NB4 (cell line): ENCODE measurements around the gene CCDC51.

Source experiments
- MYC ChIP-seq: IDR thresholded peaks from 2 replicates; pipeline ENCODE4 v1.6.1; 2011; ENCODE audit warnings: low read depth, low read length
- POLR2A ChIP-seq: IDR thresholded peaks from 2 replicates; pipeline ENCODE4 v1.6.1; 2011; ENCODE audit warnings: mild to moderate bottlenecking; ENCODE audit not compliant: insufficient read length; ENCODE audit errors: extremely low read depth
- TF ChIP-seq, protein P1 (sequence below): IDR thresholded peaks from one replicate; pipeline ENCODE4 v1.5.1; 2012; ENCODE audit warnings: low read depth, low read length
- TF ChIP-seq, protein P2 (sequence below): IDR thresholded peaks from 2 replicates; pipeline ENCODE4 v1.6.1; 2011; ENCODE audit warnings: low read depth, low read length

DNA sequence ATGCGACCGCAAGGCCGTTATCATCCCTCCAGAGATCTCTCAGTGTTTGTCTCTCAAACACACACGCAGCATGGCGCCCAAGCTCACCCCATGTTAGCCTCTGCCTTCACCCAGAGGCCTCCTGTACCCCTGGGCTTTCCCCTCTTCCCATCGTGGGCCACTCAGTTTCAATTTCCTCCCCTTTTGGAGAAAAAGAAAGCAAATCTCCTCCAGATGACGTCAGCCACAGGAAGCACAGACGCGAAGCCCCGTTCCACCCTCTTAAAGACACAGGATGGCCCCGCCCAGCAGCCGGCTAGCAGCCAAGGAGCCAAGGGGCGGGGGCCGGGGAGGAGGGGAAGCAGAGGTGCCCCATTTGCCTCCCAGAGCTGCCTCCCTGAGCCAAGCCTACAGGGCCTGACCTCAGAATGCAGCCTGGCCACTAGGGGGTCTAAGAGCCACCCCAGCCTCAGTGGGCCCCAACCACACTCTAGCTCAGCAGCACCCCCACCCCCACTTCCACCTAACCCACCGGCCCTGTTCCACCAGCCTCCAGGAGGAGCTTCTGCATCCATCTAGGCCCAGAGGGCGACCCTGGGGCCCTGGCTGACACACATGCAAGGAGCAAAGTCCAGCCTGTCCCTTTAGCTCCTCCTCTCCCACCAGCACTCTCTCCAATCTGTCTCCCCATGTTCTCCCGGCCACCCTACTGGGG lies 33.2 kb upstream of the CCDC51 start:
- TF ChIP-seq, protein P1, sequence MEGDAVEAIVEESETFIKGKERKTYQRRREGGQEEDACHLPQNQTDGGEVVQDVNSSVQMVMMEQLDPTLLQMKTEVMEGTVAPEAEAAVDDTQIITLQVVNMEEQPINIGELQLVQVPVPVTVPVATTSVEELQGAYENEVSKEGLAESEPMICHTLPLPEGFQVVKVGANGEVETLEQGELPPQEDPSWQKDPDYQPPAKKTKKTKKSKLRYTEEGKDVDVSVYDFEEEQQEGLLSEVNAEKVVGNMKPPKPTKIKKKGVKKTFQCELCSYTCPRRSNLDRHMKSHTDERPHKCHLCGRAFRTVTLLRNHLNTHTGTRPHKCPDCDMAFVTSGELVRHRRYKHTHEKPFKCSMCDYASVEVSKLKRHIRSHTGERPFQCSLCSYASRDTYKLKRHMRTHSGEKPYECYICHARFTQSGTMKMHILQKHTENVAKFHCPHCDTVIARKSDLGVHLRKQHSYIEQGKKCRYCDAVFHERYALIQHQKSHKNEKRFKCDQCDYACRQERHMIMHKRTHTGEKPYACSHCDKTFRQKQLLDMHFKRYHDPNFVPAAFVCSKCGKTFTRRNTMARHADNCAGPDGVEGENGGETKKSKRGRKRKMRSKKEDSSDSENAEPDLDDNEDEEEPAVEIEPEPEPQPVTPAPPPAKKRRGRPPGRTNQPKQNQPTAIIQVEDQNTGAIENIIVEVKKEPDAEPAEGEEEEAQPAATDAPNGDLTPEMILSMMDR: peak; percentile 57
- TF ChIP-seq MYC (peak; percentile 35), POLR2A (peak; percentile 68)
- TF ChIP-seq, protein P2, sequence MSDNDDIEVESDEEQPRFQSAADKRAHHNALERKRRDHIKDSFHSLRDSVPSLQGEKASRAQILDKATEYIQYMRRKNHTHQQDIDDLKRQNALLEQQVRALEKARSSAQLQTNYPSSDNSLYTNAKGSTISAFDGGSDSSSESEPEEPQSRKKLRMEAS: no peak
